ENCODE data around the gene LY6G5C.

The LY6G5C gene

GRCh38 chr6:31680226-31681134, at the start of gene LY6G5C:
Gene LY6G5C (minus strand): TSS chr6:31681067. CDS start chr6:31680373, 694 bp downstream.
- peak; percentile 22 to 38 for DNase-seq (ENCODE audit: low read depth in 2 of 2)

- DNase-seq (ENCODE audit: low read depth in 2 of 2): peak; percentile 39 to 54
These were observed 49.2 kb upstream of the LY6G5C start for GRCh38 chr6:31729979-31730630.

- DNase-seq (ENCODE audit: low read depth in 2 of 2): peak; percentile 64 to 68
These were observed 48.7 kb upstream of the LY6G5C start for GRCh38 chr6:31729515-31729978.

- no peak for DNase-seq (ENCODE audit: low read depth in 2 of 2)
These were observed 48.1 kb upstream of the LY6G5C start, which contains the start of gene DDAH2 for GRCh38 chr6:31728767-31729514. Gene DDAH2 (minus strand): TSS chr6:31729299. CDS start chr6:31729161, 138 bp downstream.

GRCh38 chr6:31727717-31728671, 47.1 kb upstream of the LY6G5C start:
- no peak for DNase-seq (ENCODE audit: low read depth in 2 of 2)

- no peak for DNase-seq (ENCODE audit: low read depth in 2 of 2)
These were observed 46.3 kb upstream of the LY6G5C start for GRCh38 chr6:31727034-31727716.

- DNase-seq (ENCODE audit: low read depth in 2 of 2): no peak
These were observed 44.9 kb upstream of the LY6G5C start for GRCh38 chr6:31725502-31726350.

- no peak for DNase-seq (ENCODE audit: low read depth in 2 of 2)
These were observed 43.3 kb upstream of the LY6G5C start for GRCh38 chr6:31723980-31724691.

- no peak for DNase-seq (ENCODE audit: low read depth in 2 of 2)
These were observed 42.5 kb upstream of the LY6G5C start, which contains the start of gene MPIG6B for GRCh38 chr6:31723245-31723979. Gene MPIG6B (plus strand): TSS chr6:31723373. CDS start chr6:31723384, 11 bp downstream.

GRCh38 chr6:31722173-31722572, 41.3 kb upstream of the LY6G5C start:
- DNase-seq (ENCODE audit: low read depth in 2 of 2): no peak

- DNase-seq (ENCODE audit: low read depth in 2 of 2): no peak
These were observed 40.6 kb upstream of the LY6G5C start, which contains the start of gene LY6G6C for GRCh38 chr6:31721351-31722020. Gene LY6G6C (minus strand): TSS chr6:31721746. CDS start chr6:31721679, 67 bp downstream.

GRCh38 chr6:31720196-31720770, 39.4 kb upstream of the LY6G5C start:
- DNase-seq (ENCODE audit: low read depth in 2 of 2): no peak

- no peak for DNase-seq (ENCODE audit: low read depth in 2 of 2)
These were observed 38.1 kb upstream of the LY6G5C start for GRCh38 chr6:31719001-31719400.

- no peak for DNase-seq (ENCODE audit: low read depth in 2 of 2)
These were observed 37.4 kb upstream of the LY6G5C start for GRCh38 chr6:31718265-31718664.

- no peak for DNase-seq (ENCODE audit: low read depth in 2 of 2)
These were observed 36.8 kb upstream of the LY6G5C start for GRCh38 chr6:31717499-31718222.

Measured in stimulated activated CD8-positive, alpha-beta memory T cell treated with anti-CD3 and anti-CD28 coated beads, Interleukin-2, amount 100 ng/mL, for 1 hour (primary cell).